HEK293T (cell line): Measurements from ENCODE around the gene IGF2.

ENCODE experiments used
- ARNT ChIP-seq: fragments of 450-650 bp; IDR thresholded peaks from 2 replicates; pipeline ENCODE4 v1.6.1; 2017; ENCODE audit warnings: mild to moderate bottlenecking
- BHLHE40 ChIP-seq: fragments of 450-650 bp; IDR thresholded peaks from 2 replicates; pipeline ENCODE4 v1.6.1; 2016; ENCODE audit warnings: mild to moderate bottlenecking, moderate library complexity, borderline replicate concordance
- CTBP1 ChIP-seq: fragments of 450-650 bp; IDR thresholded peaks from 2 replicates; pipeline ENCODE4 v1.6.1; 2016; ENCODE audit warnings: borderline replicate concordance
- ELF4 ChIP-seq: fragments of 450-650 bp; IDR thresholded peaks from 2 replicates; pipeline ENCODE4 v1.6.1; 2017; ENCODE audit warnings: antibody characterized with exemption
- FOXA1 ChIP-seq: fragments of 450-650 bp; IDR thresholded peaks from 2 replicates; pipeline ENCODE4 v1.6.1; 2016; ENCODE audit warnings: mild to moderate bottlenecking
- FOXK2 ChIP-seq: fragments of 450-650 bp; IDR thresholded peaks from 2 replicates; pipeline ENCODE4 v1.6.1; 2016; ENCODE audit warnings: mild to moderate bottlenecking
- FOXM1 ChIP-seq: fragments of 450-650 bp; IDR thresholded peaks from 2 replicates; pipeline ENCODE4 v1.6.1; 2017; ENCODE audit warnings: mild to moderate bottlenecking, borderline replicate concordance
- HDGF ChIP-seq: fragments of 450-650 bp; IDR thresholded peaks from 2 replicates; pipeline ENCODE4 v1.6.1; 2017; ENCODE audit warnings: antibody characterized with exemption, borderline replicate concordance
- LEF1 ChIP-seq: fragments of 450-650 bp; IDR thresholded peaks from 2 replicates; pipeline ENCODE4 v1.6.1; 2017; ENCODE audit warnings: mild to moderate bottlenecking, borderline replicate concordance
- NFRKB ChIP-seq: fragments of 450-650 bp; IDR thresholded peaks from 2 replicates; pipeline ENCODE4 v1.6.1; 2016; ENCODE audit warnings: mild to moderate bottlenecking, moderate library complexity
- SP1 ChIP-seq: fragments of 450-650 bp; IDR thresholded peaks from 2 replicates; pipeline ENCODE4 v1.6.1; 2017
- SUZ12 ChIP-seq: fragments of 450-650 bp; IDR thresholded peaks from 2 replicates; pipeline ENCODE4 v1.6.1; 2016; ENCODE audit warnings: mild to moderate bottlenecking
- TARDBP ChIP-seq: fragments of 450-650 bp; IDR thresholded peaks from 2 replicates; pipeline ENCODE4 v1.6.1; 2016

DNA sequence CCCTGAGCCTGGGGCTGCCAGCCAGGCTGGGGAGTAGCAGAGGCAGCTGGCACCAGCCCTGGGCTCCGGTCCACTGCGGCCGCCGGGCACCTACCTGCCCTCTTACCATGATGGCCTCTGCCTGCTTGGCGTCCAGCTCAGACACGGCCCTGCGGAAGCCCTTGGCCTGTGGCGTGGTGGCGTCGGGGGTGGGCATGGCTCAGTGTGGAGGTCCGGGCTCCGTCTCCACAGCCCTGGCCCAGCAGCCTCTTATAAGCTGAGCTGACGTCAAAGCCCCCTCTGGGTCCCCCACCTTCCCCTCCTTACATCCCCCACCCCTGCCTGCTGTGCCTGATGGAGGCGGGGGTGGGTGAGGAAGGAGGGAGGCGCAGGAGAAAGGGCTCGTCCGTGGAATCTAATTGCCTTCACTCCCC, 32.4 kb upstream of the IGF2 start, which contains the start of gene TH:
- TF ChIP-seq FOXK2 (no peak), ARNT (no peak), FOXM1 (no peak), BHLHE40 (no peak), TARDBP (no peak), ELF4 (no peak), CTBP1 (no peak), SP1 (no peak), FOXA1 (no peak), SUZ12 (no peak), NFRKB (no peak), HDGF (no peak), LEF1 (no peak)
